ENCODE results near the gene GRIK3. TPM values are rescaled to one million over a fixed set of nuclear protein-coding genes. Genes with fewer than 3 reads are reported as not detected.

The GRIK3 gene
- total RNA-seq, 1 experiment from 2014 or later: not detected

DNA sequence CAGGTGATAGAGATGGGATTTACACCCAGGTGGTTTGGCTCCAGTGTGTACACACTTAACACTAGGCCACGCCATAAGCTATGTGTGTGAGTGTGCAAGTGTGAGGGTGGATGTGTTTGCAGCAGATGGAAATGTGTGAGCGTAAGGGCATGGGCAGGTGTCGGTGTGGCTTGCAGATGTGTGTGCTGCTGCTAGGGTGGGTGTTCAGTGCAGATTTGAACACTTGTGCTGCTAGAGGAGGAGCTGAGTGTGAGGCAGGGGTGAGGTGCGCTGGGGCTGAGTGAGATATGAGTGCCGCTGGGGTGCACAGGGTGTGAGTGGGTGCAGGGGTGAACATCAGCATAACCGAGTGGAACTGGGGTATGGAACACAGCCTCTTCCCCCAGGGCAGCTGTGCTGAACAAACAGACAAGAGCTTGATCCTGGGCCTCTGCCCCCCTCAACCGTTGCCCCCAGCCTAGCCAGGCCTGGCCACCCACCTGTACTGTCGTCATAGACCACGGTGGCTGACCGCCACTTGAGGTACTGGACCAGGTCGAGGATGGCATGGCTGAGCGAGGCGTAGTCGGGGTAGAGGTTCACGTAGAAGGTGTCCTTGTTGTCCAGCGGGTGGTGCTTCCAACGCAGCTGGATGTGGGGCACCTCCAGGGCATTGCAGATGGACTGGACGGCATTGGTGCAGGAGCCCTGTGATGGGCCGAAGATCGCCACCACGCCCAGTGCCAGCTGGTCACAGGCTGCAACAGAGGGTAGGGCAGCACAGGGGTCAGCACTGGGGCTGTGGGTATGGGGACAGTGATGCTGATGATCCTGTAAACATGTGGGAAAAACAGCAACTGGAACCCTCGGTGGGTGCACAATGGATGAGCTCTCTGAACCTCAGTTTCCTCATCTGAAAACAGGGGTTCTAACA is 153.9 kb downstream of the GRIK3 start:
- H3K27me3 ChIP-seq (ENCODE audit: low read length): peaks cover 36% of the 10 kb centered on the region
- DNase-seq (no peak), ATAC-seq (no peak)
- TF ChIP-seq EZH2phosphoT487 (IDR thresholded peaks at IDR 0.05; ENCODE audit: borderline replicate concordance, low read length) (no peak), CTCF (conservative IDR thresholded peaks at IDR 0.05; ENCODE audit: low read depth, low read length) (no peak), EZH2 (IDR thresholded peaks at IDR 0.05; ENCODE audit: low read length, unreplicated experiment) (no peak)
- CTCF ChIA-PET: no interaction called here
- POLR2A ChIA-PET (ENCODE audit: unreplicated experiment): no interaction called here
- H4K20me1 ChIP-seq (ENCODE audit: low read length): no peaks in the 10 kb centered on the region
- no peaks in the 10 kb centered on the region for H3K9me2 ChIP-seq (replicated peaks; ENCODE audit: low read length)
- H2AFZ ChIP-seq (ENCODE audit: low read length): no peak overlapping the region
- no peaks in the 10 kb centered on the region for H3K36me3 ChIP-seq (ENCODE audit: low read depth, low read length)
- H3K9me3 ChIP-seq (ENCODE audit: low read length): no peaks in the 10 kb centered on the region
- BruUV-seq (replicated peaks): no TSS peak
- no peaks in the 10 kb centered on the region for H3K79me2 ChIP-seq (ENCODE audit: low read length)
- intact Hi-C loops (cut with micrococcal nuclease): no loop called here
- H3F3A ChIP-seq (ENCODE audit: low read length, unreplicated experiment): no peaks in the 10 kb centered on the region
- H3K9ac ChIP-seq (ENCODE audit: low read length): no peak overlapping the region
- H3K4me1 ChIP-seq (ENCODE audit: insufficient read depth, low read length): no peaks in the 10 kb centered on the region
- H3K4me3 ChIP-seq (ENCODE audit: low read length): no peak overlapping the region
- no peak overlapping the region for H3K27ac ChIP-seq (ENCODE audit: low read length)
- H3K4me2 ChIP-seq (ENCODE audit: low read length): no peak overlapping the region

- DNase-seq (no peak), ATAC-seq (no peak)
- Histone ChIP-seq H3K4me2 (ENCODE audit: low read length) (no peak overlapping the region), H3K4me3 (ENCODE audit: low read length) (no peak overlapping the region), H3K4me1 (ENCODE audit: insufficient read depth, low read length) (no peaks in the 10 kb centered on the region), H2AFZ (ENCODE audit: low read length) (no peak overlapping the region), H3K27me3 (ENCODE audit: low read length) (peaks cover 32% of the 10 kb centered on the region), H3K9ac (ENCODE audit: low read length) (no peak overlapping the region), H3F3A (ENCODE audit: low read length, unreplicated experiment) (no peaks in the 10 kb centered on the region), H3K27ac (ENCODE audit: low read length) (no peak overlapping the region), H3K36me3 (ENCODE audit: low read depth, low read length) (no peaks in the 10 kb centered on the region), H4K20me1 (ENCODE audit: low read length) (no peaks in the 10 kb centered on the region), H3K9me2 (replicated peaks; ENCODE audit: low read length) (no peaks in the 10 kb centered on the region), H3K9me3 (ENCODE audit: low read length) (no peaks in the 10 kb centered on the region), H3K79me2 (ENCODE audit: low read length) (no peaks in the 10 kb centered on the region)
- intact Hi-C loops (cut with micrococcal nuclease): no loop called here
- ChIA-PET CTCF (no interaction called here), POLR2A (ENCODE audit: unreplicated experiment) (no interaction called here)
- TF ChIP-seq CTCF (conservative IDR thresholded peaks at IDR 0.05; ENCODE audit: low read depth, low read length) (no peak), EZH2phosphoT487 (IDR thresholded peaks at IDR 0.05; ENCODE audit: borderline replicate concordance, low read length) (no peak), EZH2 (IDR thresholded peaks at IDR 0.05; ENCODE audit: low read length, unreplicated experiment) (no peak)
- no TSS peak for BruUV-seq (replicated peaks)
Measured at GRCh38 chr1:36879613-36880012, 154.7 kb downstream of the GRIK3 start.

- no peaks in the 10 kb centered on the region for H3K9me2 ChIP-seq (replicated peaks; ENCODE audit: low read length)
- H3K27me3 ChIP-seq (ENCODE audit: low read length): peaks cover 22% of the 10 kb centered on the region
- no peak overlapping the region for H3K9ac ChIP-seq (ENCODE audit: low read length)
- no peaks in the 10 kb centered on the region for H3K9me3 ChIP-seq (ENCODE audit: low read length)
- ChIA-PET POLR2A (ENCODE audit: unreplicated experiment) (no interaction called here), CTCF (no interaction called here)
- ATAC-seq (no peak), DNase-seq (no peak)
- H3K4me3 ChIP-seq (ENCODE audit: low read length): no peak overlapping the region
- no peaks in the 10 kb centered on the region for H3F3A ChIP-seq (ENCODE audit: low read length, unreplicated experiment)
- H3K4me1 ChIP-seq (ENCODE audit: insufficient read depth, low read length): no peaks in the 10 kb centered on the region
- intact Hi-C loops (cut with micrococcal nuclease): no loop called here
- H3K79me2 ChIP-seq (ENCODE audit: low read length): no peaks in the 10 kb centered on the region
- H3K36me3 ChIP-seq (ENCODE audit: low read depth, low read length): no peaks in the 10 kb centered on the region
- no peak overlapping the region for H3K27ac ChIP-seq (ENCODE audit: low read length)
- BruUV-seq (replicated peaks): no TSS peak
- H2AFZ ChIP-seq (ENCODE audit: low read length): no peak overlapping the region
- no peaks in the 10 kb centered on the region for H4K20me1 ChIP-seq (ENCODE audit: low read length)
- H3K4me2 ChIP-seq (ENCODE audit: low read length): no peak overlapping the region
- TF ChIP-seq EZH2phosphoT487 (IDR thresholded peaks at IDR 0.05; ENCODE audit: borderline replicate concordance, low read length) (no peak), EZH2 (IDR thresholded peaks at IDR 0.05; ENCODE audit: low read length, unreplicated experiment) (no peak), CTCF (conservative IDR thresholded peaks at IDR 0.05; ENCODE audit: low read depth, low read length) (no peak)
Measured at GRCh38 chr1:36876990-36877389, 157.3 kb downstream of the GRIK3 start.
